ENCODE results near the gene EYA4.

EYA4 gene

GRCh38 chr6:133242637-133243585, 1.8 kb downstream of the EYA4 start:
- no peak for DNase-seq (ENCODE audit: low spot score)

GRCh38 chr6:133243723-133244305, 2.7 kb downstream of the EYA4 start:
- DNase-seq (ENCODE audit: low spot score), result no peak

GRCh38 chr6:133244519-133244918, 3.4 kb downstream of the EYA4 start:
- no peak for DNase-seq (ENCODE audit: low spot score)

GRCh38 chr6:133245007-133245406, 3.9 kb downstream of the EYA4 start:
- no peak for DNase-seq (ENCODE audit: low spot score)

GRCh38 chr6:133245422-133245903, 4.3 kb downstream of the EYA4 start:
- DNase-seq (ENCODE audit: low spot score), result no peak

- no peak for DNase-seq (ENCODE audit: low spot score)
Measured at GRCh38 chr6:133247581-133247980, 6.4 kb downstream of the EYA4 start.

- DNase-seq (ENCODE audit: low spot score), result no peak
Measured at GRCh38 chr6:133248241-133249001, 7.3 kb downstream of the EYA4 start.

- DNase-seq (ENCODE audit: low spot score), result no peak
Measured at GRCh38 chr6:133251688-133252087, 10.5 kb downstream of the EYA4 start.

GRCh38 chr6:133254552-133255228, 13.5 kb downstream of the EYA4 start:
- peak; percentile 26 for DNase-seq (ENCODE audit: low spot score)

GRCh38 chr6:133257545-133258105, 16.5 kb downstream of the EYA4 start:
- DNase-seq (ENCODE audit: low spot score), result no peak

GRCh38 chr6:133259561-133259960, 18.4 kb downstream of the EYA4 start:
- no peak for DNase-seq (ENCODE audit: low spot score)

GRCh38 chr6:133262804-133263203, 21.6 kb downstream of the EYA4 start:
- DNase-seq (ENCODE audit: low spot score), result no peak

GRCh38 chr6:133265066-133265465, 23.9 kb downstream of the EYA4 start:
- DNase-seq (ENCODE audit: low spot score), result no peak

- no peak for DNase-seq (ENCODE audit: low spot score)
Measured at GRCh38 chr6:133266186-133266585, 25.0 kb downstream of the EYA4 start.

- no peak for DNase-seq (ENCODE audit: low spot score)
Measured at GRCh38 chr6:133268621-133269020, 27.5 kb downstream of the EYA4 start.

- DNase-seq (ENCODE audit: low spot score), result no peak
Measured at GRCh38 chr6:133274813-133275212, 33.7 kb downstream of the EYA4 start.

- no peak for DNase-seq (ENCODE audit: low spot score)
Measured at GRCh38 chr6:133275213-133275612, 34.1 kb downstream of the EYA4 start.

GRCh38 chr6:133277228-133277899, 36.2 kb downstream of the EYA4 start:
- DNase-seq (ENCODE audit: low spot score), result no peak

GRCh38 chr6:133277900-133278545, 36.9 kb downstream of the EYA4 start:
- DNase-seq (ENCODE audit: low spot score), result no peak

GRCh38 chr6:133286765-133287164, 45.6 kb downstream of the EYA4 start:
- DNase-seq (ENCODE audit: low spot score), result peak; percentile 6

GRCh38 chr6:133288662-133289061, 47.5 kb downstream of the EYA4 start:
- no peak for DNase-seq (ENCODE audit: low spot score)
